Midbrain (tissue), 1 donor: ENCODE data around the gene GATA3.

Experiments used
- DNase-seq: peaks from one replicate; lab custom pipeline; 2025; lab: John Stamatoyannopoulos, UW

Gene GATA3

GRCh38 chr10:8102708-8103401 is 48.4 kb downstream of the GATA3 start:
- no peak for DNase-seq

- DNase-seq = no peak
These were observed 49.1 kb downstream of the GATA3 start for GRCh38 chr10:8103543-8103942.

- no peak for DNase-seq
These were observed 49.5 kb downstream of the GATA3 start for GRCh38 chr10:8104005-8104404.

DNA sequence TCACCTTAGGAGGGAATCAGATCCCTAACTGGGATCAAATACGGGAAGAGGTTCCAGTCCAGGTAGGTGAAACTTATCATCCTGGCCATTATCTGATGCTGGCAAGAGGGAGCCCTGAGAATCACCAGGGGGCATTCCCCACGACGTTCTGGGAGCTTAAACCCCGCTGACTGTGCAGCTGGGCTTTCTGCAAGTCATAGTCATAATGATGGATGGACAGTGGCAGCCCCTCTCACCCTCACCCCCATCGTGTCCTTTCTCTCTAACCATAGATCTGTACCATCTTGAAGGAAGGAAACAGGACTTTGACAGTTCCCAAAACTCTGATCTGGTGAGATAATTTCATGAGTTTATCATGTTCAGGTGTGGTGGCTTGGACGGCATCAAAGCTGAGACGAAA is 50.2 kb downstream of the GATA3 start:
- no peak for DNase-seq

- DNase-seq = no peak
These were observed 51.4 kb downstream of the GATA3 start for GRCh38 chr10:8105932-8106331.

DNA sequence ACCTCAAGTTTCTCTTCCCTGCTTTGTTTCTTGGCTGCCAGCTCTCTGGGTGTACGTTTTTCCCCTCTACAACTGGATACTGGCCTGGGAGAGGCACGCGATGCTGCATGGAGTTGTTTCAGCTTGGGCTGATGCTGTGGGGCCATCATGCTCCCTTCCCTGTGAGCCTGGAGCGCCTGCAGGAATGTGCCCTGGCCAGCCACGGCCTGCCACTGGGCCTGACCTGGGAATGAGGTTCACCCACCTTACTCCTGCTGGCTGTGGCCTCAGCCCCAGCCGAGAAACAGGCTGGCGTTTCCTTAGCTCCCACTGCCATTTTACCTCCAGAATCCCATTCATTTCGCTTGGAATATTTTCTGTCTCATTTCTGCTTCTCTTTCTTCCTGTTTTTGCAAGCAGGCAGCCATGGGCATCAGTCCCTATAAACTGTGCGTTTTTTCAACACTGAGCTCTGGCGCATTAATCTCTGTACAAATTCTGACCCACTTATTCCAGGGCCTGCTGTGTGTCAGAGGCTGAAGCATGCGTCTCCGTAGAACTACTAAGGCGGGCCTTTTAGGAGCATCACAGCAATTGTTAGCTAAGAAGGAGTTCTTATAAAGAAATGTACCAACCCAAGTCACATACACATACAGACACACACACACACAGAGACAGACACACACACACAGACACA is 57.9 kb downstream of the GATA3 start:
- DNase-seq = no peak

DNA sequence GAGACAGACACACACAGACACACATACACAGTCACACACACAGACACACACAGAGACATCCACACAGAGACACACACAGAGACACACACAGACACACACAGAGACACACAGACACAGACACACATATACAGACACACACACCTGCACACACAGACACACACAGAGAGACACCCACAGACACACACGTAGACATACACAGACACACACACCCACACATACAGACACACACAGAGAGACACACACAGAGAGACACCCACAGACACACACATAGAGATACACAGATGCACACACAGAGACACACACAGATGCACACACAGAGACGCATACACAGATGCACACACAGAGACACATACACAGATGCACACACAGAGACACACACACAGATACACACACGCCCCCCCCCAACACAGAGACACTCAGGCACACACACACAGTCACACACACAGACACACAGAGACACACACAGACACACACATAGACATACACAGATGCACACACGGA is 58.5 kb downstream of the GATA3 start:
- no peak for DNase-seq

DNA sequence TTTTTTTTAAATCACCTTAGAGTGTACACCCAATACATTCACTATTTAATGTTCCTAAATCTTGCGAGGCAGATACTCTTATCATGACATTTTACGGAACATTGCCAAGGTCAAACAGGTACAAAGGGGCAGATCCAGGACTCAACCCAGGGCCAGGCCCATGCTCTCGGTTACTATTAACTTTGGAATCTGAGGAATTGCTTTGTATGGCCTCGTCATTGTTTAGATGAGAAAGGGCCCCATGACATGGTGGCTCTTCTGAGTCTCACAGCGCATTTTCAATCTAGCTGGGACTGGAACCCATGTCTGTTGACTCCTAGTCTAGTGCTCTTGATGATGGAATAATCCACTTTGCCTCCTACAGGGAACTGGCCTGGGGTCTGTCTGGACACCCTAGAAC is 59.1 kb downstream of the GATA3 start:
- no peak for DNase-seq

DNA sequence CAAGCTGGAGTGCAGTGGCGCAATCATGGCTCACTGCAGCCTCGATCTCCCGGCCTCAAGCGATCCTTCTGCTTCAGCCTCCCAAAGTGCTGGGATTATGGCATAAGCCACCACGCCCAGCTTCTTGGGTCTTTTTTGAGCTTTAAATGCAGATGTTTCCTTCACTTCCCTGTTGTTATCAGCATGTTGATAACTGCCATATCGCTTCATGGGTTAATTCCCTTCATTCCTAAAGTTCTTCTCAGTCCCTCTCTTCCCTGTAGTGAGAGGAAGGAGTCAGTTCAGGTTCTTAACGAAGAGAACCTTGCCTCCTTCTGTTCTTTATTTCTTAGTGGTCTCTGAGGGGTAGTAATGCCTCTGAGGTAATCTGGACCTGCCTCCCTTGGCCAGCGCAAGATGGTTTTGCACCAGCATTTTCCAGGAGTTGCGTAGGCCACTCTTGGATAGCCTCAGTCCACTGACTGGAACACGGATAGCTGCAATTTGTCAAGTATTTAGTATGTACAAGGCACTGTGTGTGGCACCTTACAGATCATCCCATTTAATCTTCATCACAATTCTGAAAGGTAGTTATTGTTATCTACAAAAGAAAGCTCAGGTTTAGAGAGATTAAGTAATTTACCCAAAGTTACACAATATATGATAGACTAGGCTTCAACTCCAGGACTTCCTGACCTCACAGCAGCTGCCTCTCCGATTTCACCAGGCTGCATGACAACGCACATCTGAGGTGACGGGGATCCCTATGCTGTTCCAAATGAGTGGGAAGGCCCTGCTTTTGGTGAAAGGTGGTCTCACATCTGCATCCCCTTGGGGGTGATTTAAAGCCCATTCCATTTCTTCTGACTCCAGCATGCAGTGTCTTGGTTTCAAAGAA is 60.5 kb downstream of the GATA3 start:
- no peak for DNase-seq

- no peak for DNase-seq
These were observed 61.1 kb downstream of the GATA3 start for GRCh38 chr10:8115618-8115980.

GRCh38 chr10:8116474-8116873 is 62.0 kb downstream of the GATA3 start:
- DNase-seq = no peak

- no peak for DNase-seq
These were observed 62.5 kb downstream of the GATA3 start for GRCh38 chr10:8116926-8117493.

DNA sequence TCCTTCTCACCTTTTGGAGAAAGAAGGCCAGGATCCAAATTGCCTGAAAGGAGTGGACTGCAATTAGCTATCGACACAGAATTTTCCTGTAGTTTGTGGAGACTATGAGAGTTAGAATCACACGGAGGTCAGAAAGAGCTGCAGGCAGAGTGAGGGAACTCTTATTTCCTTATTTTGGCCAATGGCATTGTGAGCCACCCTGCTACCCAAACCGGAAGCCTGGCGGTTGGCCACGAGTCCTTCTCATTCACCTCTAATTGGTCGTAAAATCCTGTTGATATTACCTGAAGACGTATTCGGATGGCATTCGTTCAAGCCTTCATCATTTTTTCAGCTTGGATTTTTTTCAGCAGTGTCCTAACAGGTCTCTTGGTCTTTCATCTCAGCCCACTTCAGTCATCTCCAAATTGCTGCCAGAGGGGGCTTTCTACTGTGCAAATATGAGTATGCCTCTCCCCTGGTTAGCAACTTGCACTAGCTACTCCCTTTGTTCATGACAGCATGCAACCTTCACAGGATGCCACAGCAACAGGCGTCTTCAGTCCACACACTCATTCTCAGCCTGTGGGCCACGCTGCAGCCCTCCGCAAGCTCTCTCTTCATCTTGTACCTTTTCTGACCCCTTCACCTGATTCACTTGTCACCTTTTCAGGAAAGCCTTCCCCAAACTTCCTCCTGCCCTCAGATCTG is 66.9 kb downstream of the GATA3 start:
- no peak for DNase-seq

GRCh38 chr10:8122611-8123369 is 68.3 kb downstream of the GATA3 start:
- DNase-seq = no peak

- DNase-seq = no peak
These were observed 69.9 kb downstream of the GATA3 start for GRCh38 chr10:8124436-8124835.
